DMS153 treated with DMSO at 0.1 percent for 48 hours (cell line): ENCODE data around the gene GP2.

Experiments
- DNase-seq: peaks from one replicate; lab custom pipeline; 2025; ENCODE audit not compliant: unreplicated experiment; lab: John Stamatoyannopoulos, UW

Gene GP2

GRCh38 chr16:20308266-20308665 lies 19.0 kb downstream of the GP2 start:
- DNase-seq: no peak

- DNase-seq: no peak
Observed at GRCh38 chr16:20307791-20308190, 19.5 kb downstream of the GP2 start.

- DNase-seq: no peak
Observed at GRCh38 chr16:20307240-20307671, 20.1 kb downstream of the GP2 start.

DNA sequence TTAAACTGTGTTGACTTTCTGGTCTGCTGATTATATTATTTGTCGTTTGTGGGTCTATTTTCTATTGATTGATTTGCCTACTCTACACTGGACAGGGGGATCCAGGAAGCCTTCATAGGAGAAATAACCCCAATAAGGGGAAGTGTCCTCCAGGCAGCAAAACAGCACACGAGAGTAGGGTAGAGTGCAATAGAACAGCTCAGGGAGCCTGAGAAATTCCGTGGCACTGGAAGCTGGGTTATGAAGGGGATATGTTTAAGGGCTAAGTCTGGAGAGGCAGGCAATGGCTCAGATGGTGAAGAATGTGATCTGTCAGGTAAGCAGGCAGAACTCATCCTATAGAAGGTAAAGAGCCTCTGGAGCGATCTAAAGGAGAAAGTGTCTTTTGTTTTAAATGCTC lies 20.9 kb downstream of the GP2 start:
- no peak for DNase-seq

- no peak for DNase-seq
Observed at GRCh38 chr16:20303012-20303411, 24.3 kb downstream of the GP2 start.

DNA sequence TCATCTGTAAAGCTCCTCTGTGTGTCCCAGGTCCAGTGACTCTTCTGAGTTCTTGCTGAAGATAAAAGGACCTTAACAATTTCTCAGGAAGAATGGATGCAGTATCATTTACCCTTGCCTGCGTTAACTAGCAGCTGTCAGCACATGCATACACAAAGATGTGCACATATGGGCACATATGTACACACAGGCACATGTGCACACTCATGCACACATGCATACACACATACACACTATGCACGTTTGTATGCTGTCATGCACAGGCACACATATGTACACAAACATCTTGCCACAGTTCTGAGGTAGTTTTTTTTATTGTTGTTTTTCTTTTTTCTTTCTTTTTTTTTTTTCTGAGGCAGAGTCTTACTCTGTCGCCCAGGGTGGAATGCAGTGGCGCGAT lies 24.9 kb downstream of the GP2 start:
- DNase-seq: no peak

- DNase-seq: no peak
Observed at GRCh38 chr16:20301840-20302239, 25.5 kb downstream of the GP2 start.

DNA sequence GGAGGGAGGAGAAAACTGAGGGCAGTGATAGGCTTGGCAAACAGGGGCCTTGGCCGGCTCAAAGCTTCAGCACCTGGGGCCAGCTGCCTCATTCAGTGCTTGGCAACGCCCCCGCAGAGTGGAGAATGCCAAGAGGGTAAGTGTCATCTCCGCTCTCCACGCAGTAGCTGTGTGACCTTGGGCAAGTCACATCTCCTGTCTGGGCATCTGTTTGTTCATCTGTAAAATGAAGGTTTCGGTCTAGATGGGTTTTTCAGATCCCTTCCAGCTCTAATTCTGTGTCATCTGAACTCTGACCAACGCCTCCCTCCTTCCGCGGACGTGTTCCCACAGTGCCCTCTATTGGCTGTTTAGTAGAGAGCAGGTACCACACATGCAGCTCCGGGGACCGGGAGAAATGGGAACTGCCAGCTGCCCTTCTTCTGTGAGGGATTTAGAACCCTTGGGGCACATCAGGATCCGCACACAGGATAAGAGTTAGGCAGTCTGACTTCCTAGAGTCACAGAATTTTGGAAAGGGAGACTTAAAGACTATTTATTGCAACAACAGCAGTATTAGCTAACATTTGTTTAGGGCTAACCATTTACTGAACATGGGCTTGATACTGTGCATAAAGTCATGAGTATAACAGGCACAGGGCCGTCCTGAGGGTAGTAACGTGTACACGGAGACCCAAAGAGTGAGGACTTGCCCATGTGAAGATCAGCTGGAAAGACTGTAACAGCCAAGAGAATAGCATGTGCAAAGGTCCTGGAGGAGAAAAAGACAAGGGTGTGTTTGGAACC lies 26.8 kb downstream of the GP2 start:
- peak; percentile 67 for DNase-seq

GRCh38 chr16:20298452-20298851 lies 28.9 kb downstream of the GP2 start:
- no peak for DNase-seq

- DNase-seq: no peak
Observed at GRCh38 chr16:20291208-20292206, 35.8 kb downstream of the GP2 start.

- DNase-seq: no peak
Observed at GRCh38 chr16:20289571-20289970, 37.7 kb downstream of the GP2 start.

DNA sequence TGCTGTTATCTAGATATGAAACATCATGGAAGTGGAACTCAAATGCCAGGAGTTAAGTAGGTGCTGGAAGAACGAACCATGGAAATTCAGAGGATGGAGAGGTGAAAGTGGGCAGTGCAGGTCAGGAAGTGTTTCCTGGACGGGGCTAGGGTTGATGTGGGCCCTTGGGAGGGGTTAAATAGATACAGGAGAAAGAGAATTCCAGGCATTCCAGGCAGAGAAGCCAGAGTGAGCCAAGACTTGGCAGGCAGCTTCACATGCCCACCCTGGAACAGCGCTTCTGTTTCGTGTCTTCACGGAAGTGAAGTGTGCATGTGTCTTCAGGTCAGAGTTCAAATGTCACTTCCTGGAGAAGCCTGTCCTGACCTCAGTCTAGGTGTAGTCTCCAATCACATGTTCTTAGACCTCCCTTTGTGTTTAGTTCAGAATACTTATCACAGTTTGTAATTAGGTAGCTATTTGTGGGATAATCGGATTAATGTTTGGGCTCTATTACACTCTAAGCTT lies 41.3 kb downstream of the GP2 start:
- no peak for DNase-seq

GRCh38 chr16:20280259-20280658 lies 47.1 kb downstream of the GP2 start:
- no peak for DNase-seq

DNA sequence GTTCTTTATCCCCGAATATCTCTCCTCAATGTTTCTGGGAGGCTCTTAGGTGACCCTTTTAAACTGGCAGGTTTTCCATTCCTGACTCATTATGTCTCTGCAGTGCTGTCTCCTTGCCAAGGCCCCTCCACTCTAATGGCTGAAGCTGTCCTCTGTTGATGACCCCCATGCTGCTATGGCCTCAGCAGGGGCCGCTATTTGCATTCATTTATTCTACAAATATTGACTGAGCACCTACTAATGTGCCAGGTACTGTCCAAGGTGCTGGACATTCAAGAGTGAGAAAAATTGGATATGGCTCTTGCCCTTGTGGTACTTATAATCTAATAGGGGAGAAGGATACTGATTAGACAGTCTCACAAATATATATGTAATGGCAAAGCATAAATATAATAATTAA lies 55.4 kb downstream of the GP2 start:
- DNase-seq: no peak

GRCh38 chr16:20268409-20268808 lies 58.9 kb downstream of the GP2 start:
- no peak for DNase-seq

GRCh38 chr16:20265019-20265418 lies 62.3 kb downstream of the GP2 start:
- DNase-seq: no peak

DNA sequence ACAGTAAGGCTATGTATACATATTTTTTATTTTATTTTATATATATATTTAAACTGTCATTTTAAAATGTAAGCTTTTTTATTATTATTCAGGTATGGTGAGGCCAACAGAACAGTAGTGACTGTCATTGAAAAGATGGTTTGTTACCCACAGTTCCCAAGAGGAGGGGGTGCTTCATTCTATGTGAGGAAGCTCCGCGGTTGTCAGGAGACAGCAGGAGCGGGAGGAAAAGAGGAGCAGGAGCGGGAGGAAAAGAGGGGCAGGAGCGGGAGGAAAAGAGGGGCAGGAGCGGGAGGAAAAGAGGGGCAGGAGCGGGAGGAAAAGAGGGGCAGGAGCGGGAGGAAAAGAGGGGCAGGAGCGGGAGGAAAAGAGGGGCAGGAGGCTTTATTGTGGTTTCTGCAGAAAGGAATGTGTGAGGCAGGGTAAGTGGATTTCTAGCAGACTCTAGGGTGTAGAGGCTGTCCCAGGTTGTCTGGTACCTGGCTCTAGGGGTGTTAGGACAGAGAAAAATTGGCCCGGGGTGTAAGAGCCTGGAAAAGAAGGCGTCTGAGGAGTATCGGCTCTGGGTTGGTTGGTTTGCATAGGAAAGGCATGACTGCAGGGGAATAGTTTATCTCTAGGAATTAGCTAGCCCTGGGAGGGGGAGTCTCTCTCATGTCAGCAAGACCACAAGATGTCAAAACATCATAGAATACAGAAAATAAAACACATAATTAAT lies 64.0 kb downstream of the GP2 start:
- DNase-seq: no peak

DNA sequence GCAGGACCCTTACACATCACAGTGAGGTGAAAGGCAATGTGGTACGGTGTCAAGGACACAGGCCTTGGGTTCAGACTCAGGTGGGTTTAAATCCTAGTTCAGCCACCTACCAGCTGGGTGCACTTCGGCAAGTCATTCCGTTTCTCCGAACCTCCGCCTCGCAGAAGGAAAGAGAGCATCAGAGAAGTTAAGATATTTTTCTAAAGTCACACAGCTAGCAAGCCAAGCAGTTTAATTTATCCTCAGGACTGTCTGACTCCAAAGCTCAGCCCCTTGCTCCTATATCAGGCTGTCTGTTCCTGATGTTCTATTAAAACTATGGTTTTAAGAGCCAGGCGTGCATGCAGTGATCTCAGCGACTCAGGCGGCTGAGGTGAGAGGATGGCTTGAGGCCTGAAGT lies 65.1 kb downstream of the GP2 start:
- DNase-seq: no peak

- no peak for DNase-seq
Observed at GRCh38 chr16:20260215-20261009, 66.9 kb downstream of the GP2 start.
